HG03045 (cell line): ENCODE data around the gene EFNA5.

Experiments
- ATAC-seq: cut with Tn5 transposase; IDR thresholded peaks from one replicate; pipeline ENCODE4 v1.9.1; 2021; ENCODE audit warnings: mild to moderate bottlenecking, moderate library complexity; ENCODE audit not compliant: unreplicated experiment

EFNA5 gene

GRCh38 chr5:107673039-107673367, 2.3 kb upstream of the EFNA5 start:
- ATAC-seq: no peak

GRCh38 chr5:107672211-107673038, 1.7 kb upstream of the EFNA5 start:
- no peak for ATAC-seq

- no peak for ATAC-seq
Observed at GRCh38 chr5:107671742-107672210, 1.0 kb upstream of the EFNA5 start.

GRCh38 chr5:107670087-107670931, 428 bp downstream of the EFNA5 start:
- ATAC-seq: no peak

GRCh38 chr5:107669096-107670031, 1.4 kb downstream of the EFNA5 start:
- no peak for ATAC-seq

- no peak for ATAC-seq
Observed at GRCh38 chr5:107668154-107669095, 2.3 kb downstream of the EFNA5 start.

- ATAC-seq: no peak
Observed at GRCh38 chr5:107666051-107666655, 4.6 kb downstream of the EFNA5 start.

- ATAC-seq: no peak
Observed at GRCh38 chr5:107665036-107665570, 5.6 kb downstream of the EFNA5 start.

GRCh38 chr5:107663697-107664096, 7.0 kb downstream of the EFNA5 start:
- ATAC-seq: no peak

GRCh38 chr5:107661650-107662044, 9.1 kb downstream of the EFNA5 start:
- ATAC-seq: no peak

GRCh38 chr5:107661038-107661649, 9.6 kb downstream of the EFNA5 start:
- ATAC-seq: no peak

- no peak for ATAC-seq
Observed at GRCh38 chr5:107658528-107658927, 12.2 kb downstream of the EFNA5 start.

GRCh38 chr5:107655831-107656230, 14.9 kb downstream of the EFNA5 start:
- no peak for ATAC-seq

- no peak for ATAC-seq
Observed at GRCh38 chr5:107654827-107655226, 15.9 kb downstream of the EFNA5 start.

- no peak for ATAC-seq
Observed at GRCh38 chr5:107653685-107654084, 17.1 kb downstream of the EFNA5 start.

- no peak for ATAC-seq
Observed at GRCh38 chr5:107652839-107653607, 17.7 kb downstream of the EFNA5 start.

- ATAC-seq: no peak
Observed at GRCh38 chr5:107652408-107652807, 18.3 kb downstream of the EFNA5 start.

- ATAC-seq: no peak
Observed at GRCh38 chr5:107651325-107651724, 19.4 kb downstream of the EFNA5 start.
